Panc1 (cell line): ENCODE data around the gene UPP1. TPM values are rescaled to one million over a fixed set of nuclear protein-coding genes. Genes with fewer than 3 reads are reported as not detected.
"Not testable (repeated sequence)": the region's sequence is repeated elsewhere in the genome, so short reads cannot be mapped to it uniquely, and the experiment has no call there.

Experiments
- ATAC-seq: fragments of 200-7000 bp; cut with Tn5 transposase; 2 replicates; pipeline ENCODE4 v1.9.1; 2020; ENCODE audit warnings: mild to moderate bottlenecking, moderate library complexity
- BruUV-seq: library from RNA; stranded (reverse); fragments of 400-500 nt; replicated peaks from 2 replicates; lab custom pipeline; 2021; lab: Mats Ljungman, UMichigan
- CTCF ChIA-PET: fragments of 300-600 bp; sonication (Branson Sonifier 250); formaldehyde crosslinking; loops from one replicate; lab custom pipeline; 2022; ENCODE audit warnings: antibody characterized with exemption; lab: Charles Lee
- POLR2A ChIA-PET: fragments of 300-600 bp; sonication (Branson Sonifier 250); formaldehyde crosslinking; loops from one replicate; lab custom pipeline; 2022; ENCODE audit warnings: antibody characterized with exemption; lab: Charles Lee
- DNase-seq: peaks from one replicate; pipeline ENCODE4 v3.0.0-alpha.2; 2010; ENCODE audit warnings: low read depth, low spot score
- H3K27ac ChIP-seq: 2 replicates; pipeline ENCODE4 v1.5.1; 2011; ENCODE audit warnings: mild to moderate bottlenecking, low read length, inconsistent platforms
- H3K27me3 ChIP-seq: fragments of 200-500 bp; sonication (Bioruptor generic); 2 replicates; pipeline ENCODE4 v1.6.0; 2014; ENCODE audit warnings: low read length, inconsistent platforms; ENCODE audit not compliant: control insufficient read depth, insufficient read depth
- H3K36me3 ChIP-seq: fragments of 200-500 bp; sonication (Bioruptor generic); 2 replicates; pipeline ENCODE4 v1.5.1; 2014; ENCODE audit warnings: inconsistent platforms, mild to moderate bottlenecking, low read length, moderate library complexity; ENCODE audit not compliant: control insufficient read depth, insufficient read depth
- H3K4me1 ChIP-seq: 2 replicates; pipeline ENCODE4 v1.5.1; 2011; ENCODE audit warnings: inconsistent platforms, mild to moderate bottlenecking, low read length, moderate library complexity; ENCODE audit not compliant: control insufficient read depth, insufficient read depth
- H3K4me3 ChIP-seq, 2 experiments: 2 replicates each; pipeline ENCODE4 v1.5.1; 2011 to 2012; ENCODE audit warnings: low read depth in 2 of 2, low read length in 2 of 2, mild to moderate bottlenecking in 2 of 2, inconsistent platforms in 1 of 2, moderate library complexity in 1 of 2
- H3K9me3 ChIP-seq: fragments of 200-500 bp; sonication (Bioruptor generic); 2 replicates; pipeline ENCODE4 v1.5.1; 2014; ENCODE audit warnings: low read depth, mild to moderate bottlenecking, inconsistent platforms, low read length, moderate library complexity; ENCODE audit not compliant: control insufficient read depth, insufficient read depth
- CTCF ChIP-seq: fragments of 450-650 bp; IDR thresholded peaks from 2 replicates; pipeline ENCODE4 v1.5.1; 2017; ENCODE audit warnings: mild to moderate bottlenecking
- POLR2AphosphoS5 ChIP-seq: IDR thresholded peaks from 2 replicates; pipeline ENCODE4 v1.6.1; 2012; ENCODE audit warnings: mild to moderate bottlenecking, low read depth, low read length, moderate library complexity
- REST ChIP-seq, 2 experiments: IDR thresholded peaks; 2 replicates each; pipeline ENCODE4 v1.6.1; 2011 to 2012; ENCODE audit warnings: low read depth in 2 of 2, control low read depth in 1 of 2, low read length in 1 of 2, mild to moderate bottlenecking in 1 of 2, moderate library complexity in 1 of 2; ENCODE audit not compliant: insufficient read depth in 1 of 2
- SIN3A ChIP-seq: IDR thresholded peaks from 2 replicates; pipeline ENCODE4 v1.6.1; 2012; ENCODE audit warnings: low read depth, mild to moderate bottlenecking, low read length, moderate library complexity, borderline replicate concordance; ENCODE audit not compliant: insufficient read depth
- TCF7L2 ChIP-seq: IDR thresholded peaks from 2 replicates; pipeline ENCODE4 v1.6.1; 2011; ENCODE audit warnings: mild to moderate bottlenecking, low read depth, low read length, inconsistent platforms
- in situ Hi-C: cut with HindIII; loops from 2 replicates; pipeline ENCODE4 v1.10.0; 2016; ENCODE audit warnings: low sequenced_read_pairs, low pct_unique_long_range_greater_than_20kb
- intact Hi-C: fragments of 100-400 bp; cut with micrococcal nuclease; formaldehyde crosslinking; loops from one replicate; pipeline ENCODE4 v1.10.0; 2022; ENCODE audit not compliant: unreplicated experiment
- total RNA-seq: library from RNA; stranded (reverse); gene quantifications from one replicate; pipeline ENCODE4 v1.2.1, GENCODE V29; 2021; ENCODE audit not compliant: unreplicated experiment

The UPP1 gene
- total RNA-seq, 1 experiment from 2014 or later, result 331 TPM

GRCh38 chr7:48118041-48118440 lies 29.0 kb downstream of the UPP1 start:
- no peak for ATAC-seq
- Histone ChIP-seq H3K4me1 (peaks cover 7% of the 10 kb centered on the region), H3K9me3 (no peaks in the 10 kb centered on the region), H3K4me3 (no peak overlapping the region), H3K27ac (no peak overlapping the region; the same call in 1 of the 2 replicates), H3K36me3 (no peaks in the 10 kb centered on the region), H3K27me3 (no peaks in the 10 kb centered on the region)
- intact Hi-C loops (no loop called here), in situ Hi-C loops (no loop called here)
- no peak for TF ChIP-seq SIN3A
- TF ChIP-seq REST (IDR thresholded peaks at IDR 0.05; ENCODE audit: insufficient read depth in 1 of 2, low read depth in 2 of 2, low read length in 1 of 2), result no peak
- TF ChIP-seq TCF7L2, result no peak
- no peak for TF ChIP-seq POLR2AphosphoS5
- no peak for TF ChIP-seq CTCF
- no TSS peak for BruUV-seq
- ChIA-PET CTCF (no interaction called here), POLR2A (interaction anchor here (0.7 kb wide), 1 partner anchor 13 kb away, joined by 5 read pairs; no protein-coding TSS in a partner anchor)
- no peak for DNase-seq

GRCh38 chr7:48120536-48120935 lies 31.5 kb downstream of the UPP1 start:
- H3K4me3 ChIP-seq, BruUV-seq, H3K27me3 ChIP-seq, H3K4me1 ChIP-seq, H3K27ac ChIP-seq, intact Hi-C loops, H3K36me3 ChIP-seq, H3K9me3 ChIP-seq, DNase-seq, ATAC-seq, CTCF ChIA-PET, in situ Hi-C loops: not testable (repeated sequence)
- POLR2A ChIA-PET, result interaction anchor here (1.0 to 1.1 kb wide), 2 partner anchors 19 to 132 kb away, joined by 3 read pairs; no protein-coding TSS in a partner anchor

- ATAC-seq (no peak), DNase-seq (no peak)
- BruUV-seq, result no TSS peak
- TF ChIP-seq TCF7L2 (no peak), REST (IDR thresholded peaks at IDR 0.05; ENCODE audit: insufficient read depth in 1 of 2, low read depth in 2 of 2, low read length in 1 of 2) (no peak), POLR2AphosphoS5 (no peak), SIN3A (no peak), CTCF (no peak)
- in situ Hi-C loops (no loop called here), intact Hi-C loops (no loop called here)
- H3K27me3 ChIP-seq, result no peaks in the 10 kb centered on the region; the same call in 1 of the 2 replicates
- H3K4me1 ChIP-seq, result no peaks in the 10 kb centered on the region
- no peak overlapping the region for H3K4me3 ChIP-seq
- POLR2A ChIA-PET, result no interaction called here
- H3K27ac ChIP-seq, result 0 out of 2 replicates have a peak overlapping the region, but pooled peaks have one; percentile 5
- H3K36me3 ChIP-seq, result no peaks in the 10 kb centered on the region
- CTCF ChIA-PET, result no interaction called here
- H3K9me3 ChIP-seq, result no peaks in the 10 kb centered on the region
These were observed 37.0 kb downstream of the UPP1 start for GRCh38 chr7:48126037-48126436.
